Spleen (tissue), 7 donors: ENCODE measurements around the gene ADAM23.

Experiments
- CTCF ChIP-seq, 11 experiments: fragments of 200-600 bp in 7 of 11; fragments of 450-650 bp in 4 of 11; sonication (generic) in 4 of 11; IDR thresholded peaks in 8 of 11; conservative IDR thresholded peaks in 3 of 11; 1 replicate in 7 of 11; 2 replicates in 4 of 11; pipeline versions ENCODE4 v1.4.0 to v1.8.0; 2016 to 2021; ENCODE audit warnings: antibody characterized with exemption in 11 of 11, inconsistent platforms in 4 of 11, mild to moderate bottlenecking in 1 of 11
- POLR2AphosphoS5 ChIP-seq, 3 donors: sonication (generic); formaldehyde crosslinking; IDR thresholded peaks; one replicate each; pipeline ENCODE4 v1.5.1; 2017; ENCODE audit warnings: antibody characterized with exemption in 3 of 3
- donor health status: DM: no; HTN: no; CAD: no; lungs with moderate emphysema.
- donor health status: DM: no; HTN: no; CAD: no.
- donor health status: DM: no; HTN: no; CAD: no.

GRCh38 chr2:206502729-206503128 lies 59.4 kb downstream of the ADAM23 start:
- TF ChIP-seq POLR2AphosphoS5 (IDR thresholded peaks at IDR 0.05) (no peak), CTCF (IDR thresholded peaks at IDR 0.05 in 8 of 11, conservative IDR thresholded peaks at IDR 0.05 in 3 of 11) (no peak)
